ENCODE data around the gene TRAF2.

The TRAF2 gene

DNA sequence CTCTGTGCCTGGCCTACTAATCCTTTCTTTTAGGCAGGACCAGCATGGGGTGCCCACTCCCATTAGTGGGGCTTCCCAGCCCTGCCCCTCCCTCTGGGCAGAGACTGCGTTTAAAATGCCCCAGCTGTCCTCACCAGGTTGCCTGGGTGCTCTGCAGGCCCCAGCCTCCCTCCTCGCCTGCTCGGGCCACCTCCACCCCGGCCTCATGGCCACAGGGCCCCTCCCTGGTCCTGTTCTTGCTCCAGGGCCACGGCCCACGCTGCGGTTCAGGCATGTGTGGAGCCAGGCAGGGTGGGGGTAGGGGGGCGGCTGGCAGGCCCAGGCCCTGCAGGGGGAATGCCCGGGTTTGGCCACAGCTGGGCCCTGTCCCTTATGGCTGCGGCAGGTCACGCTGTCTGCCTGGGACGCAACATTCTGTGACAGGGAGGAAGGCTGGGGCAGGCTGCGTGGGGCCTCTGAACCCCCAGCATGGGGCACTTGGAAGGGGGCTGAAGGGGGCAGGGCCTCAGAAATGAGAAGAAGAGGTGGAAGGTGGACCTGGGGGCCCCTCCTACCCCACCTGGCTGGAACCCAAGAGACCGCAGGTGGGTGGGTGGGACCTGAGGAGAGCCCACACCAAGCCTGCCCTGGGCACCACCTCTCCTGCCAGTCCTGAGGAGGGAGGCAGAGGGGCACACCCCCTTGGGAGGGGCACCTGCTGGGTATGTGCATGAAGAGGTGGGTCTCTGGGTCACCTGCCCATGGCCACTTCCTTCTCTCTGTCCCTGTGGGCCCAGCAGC lies 65.4 kb downstream of the TRAF2 start, which contains the start of gene LCN12:
Gene LCN12, plus strand, starts transcription at position 733 of the 780 bp plus-strand sequence. CDS start 55 bp downstream, outside the sequence.
- DNase-seq: no peak

DNA sequence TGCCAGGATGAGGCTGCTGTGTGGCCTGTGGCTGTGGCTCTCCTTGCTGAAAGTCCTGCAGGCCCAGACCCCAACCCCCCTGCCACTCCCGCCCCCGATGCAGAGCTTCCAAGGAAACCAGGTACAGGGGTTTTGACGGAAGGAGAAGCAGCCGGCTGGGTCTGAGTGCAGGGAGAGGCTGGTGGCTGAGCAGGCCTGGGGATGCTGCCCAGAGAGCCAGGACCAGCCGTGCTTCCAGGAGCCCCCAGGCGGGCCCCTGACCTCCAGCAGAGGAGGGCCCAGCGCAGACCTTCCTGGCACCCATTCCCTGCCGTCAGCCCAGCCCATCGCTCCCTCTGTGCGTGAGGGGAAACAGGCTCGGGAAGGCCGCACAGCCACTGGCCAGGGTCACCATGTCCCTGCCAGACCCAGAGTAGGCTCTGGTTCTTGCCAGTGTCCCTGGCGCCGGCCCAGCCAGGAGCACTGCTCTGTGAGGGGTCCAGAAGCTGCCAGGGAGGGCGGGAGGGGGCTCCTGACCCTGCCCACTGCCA lies 66.1 kb downstream of the TRAF2 start:
- no peak for DNase-seq

DNA sequence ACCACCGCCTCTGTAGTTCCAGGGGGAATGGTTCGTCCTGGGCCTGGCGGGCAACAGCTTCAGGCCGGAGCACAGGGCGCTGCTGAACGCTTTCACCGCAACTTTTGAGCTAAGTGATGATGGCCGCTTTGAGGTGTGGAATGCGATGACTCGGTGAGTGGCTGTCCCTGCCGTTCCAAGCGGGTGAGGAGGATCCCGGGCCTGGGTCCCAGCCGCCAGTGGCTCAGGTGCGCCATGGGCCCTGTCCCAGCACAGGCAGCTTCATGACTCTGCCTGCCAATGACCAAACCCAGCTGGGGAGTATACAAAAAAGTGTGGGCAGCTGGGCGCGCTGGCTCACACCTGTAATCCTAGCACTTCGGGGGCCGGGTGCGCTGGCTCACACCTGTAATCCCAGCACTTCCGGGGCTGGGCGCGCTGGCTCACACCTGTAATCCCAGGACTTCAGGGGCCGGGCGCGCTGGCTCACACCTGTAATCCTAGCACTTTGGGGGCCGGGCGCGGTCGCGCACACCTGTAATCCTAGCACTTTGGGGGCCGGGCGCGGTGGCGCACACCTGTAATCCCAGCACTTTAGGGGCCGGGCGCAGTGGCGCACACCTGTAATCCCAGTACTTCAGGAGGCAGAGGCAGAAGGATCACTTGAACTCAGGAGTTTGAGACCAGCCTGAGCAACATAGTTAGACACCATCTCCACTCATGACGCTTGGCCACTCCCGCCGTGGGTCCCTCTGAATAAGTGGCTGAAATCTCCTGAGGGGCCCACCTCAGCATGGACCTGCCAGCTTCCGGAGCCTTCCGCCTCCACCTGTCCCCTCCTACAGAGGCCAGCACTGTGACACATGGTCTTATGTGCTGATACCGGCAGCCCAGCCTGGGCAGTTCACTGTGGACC lies 66.8 kb downstream of the TRAF2 start:
- DNase-seq: no peak

DNA sequence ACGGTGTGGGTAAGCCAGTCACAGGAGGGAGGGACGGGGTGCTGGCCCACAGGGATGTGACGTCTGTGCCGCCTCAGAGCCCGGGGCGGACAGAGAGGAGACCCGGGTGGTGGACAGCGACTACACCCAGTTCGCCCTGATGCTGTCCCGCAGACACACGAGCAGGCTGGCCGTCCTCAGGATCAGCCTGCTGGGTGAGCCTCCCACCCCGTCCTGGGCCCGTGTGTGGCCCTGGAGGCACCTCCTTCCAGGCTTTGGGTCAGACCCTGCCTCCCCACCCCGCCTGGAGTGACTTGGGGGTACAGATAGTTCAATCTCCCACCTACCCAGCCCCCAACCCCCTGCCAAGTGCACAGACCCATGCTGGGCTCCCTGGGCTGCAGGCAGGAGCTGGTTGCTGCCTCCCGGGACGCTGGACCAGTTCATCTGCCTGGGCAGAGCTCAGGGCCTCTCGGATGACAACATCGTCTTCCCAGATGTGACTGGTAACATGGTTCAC lies 67.5 kb downstream of the TRAF2 start:
- DNase-seq: no peak

DNA sequence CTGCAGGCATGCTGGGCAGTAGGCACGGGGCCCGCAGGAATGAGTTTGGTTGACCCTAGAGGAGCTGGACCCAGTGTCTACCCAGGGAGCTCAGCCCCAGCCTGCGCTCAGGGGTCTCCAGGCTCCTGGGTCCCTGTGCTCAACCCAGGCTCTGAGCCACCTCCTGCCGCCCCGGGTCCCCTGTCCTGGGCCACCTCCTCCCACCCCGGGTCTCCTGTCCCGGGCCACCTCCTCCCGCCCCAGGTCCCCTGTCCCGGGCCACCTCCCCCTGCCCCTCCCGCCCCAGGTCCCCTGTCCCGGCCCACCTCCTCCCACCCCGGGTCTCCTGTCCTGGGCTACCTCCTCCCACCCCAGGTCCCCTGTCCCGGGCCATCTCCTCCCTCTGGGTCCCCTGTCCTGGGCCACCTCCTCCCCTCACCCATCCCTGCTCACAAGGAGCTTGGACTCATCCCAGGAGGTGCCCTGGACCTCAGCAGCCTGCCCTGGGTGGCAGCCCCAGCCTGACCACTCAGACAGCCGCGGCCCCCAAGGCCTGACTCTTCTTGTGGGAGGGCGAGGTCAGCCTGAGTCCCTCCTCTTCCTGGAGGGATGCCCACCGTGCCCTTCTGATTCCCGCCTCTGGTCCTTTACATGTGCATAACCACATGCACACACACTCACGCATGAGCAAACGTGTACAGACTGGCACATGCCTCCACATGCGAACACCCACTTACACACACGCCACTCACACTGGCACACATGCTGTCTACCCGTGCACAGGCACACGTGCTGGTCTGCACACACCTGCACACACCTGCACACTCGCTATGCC lies 68.2 kb downstream of the TRAF2 start:
- DNase-seq: no peak

DNA sequence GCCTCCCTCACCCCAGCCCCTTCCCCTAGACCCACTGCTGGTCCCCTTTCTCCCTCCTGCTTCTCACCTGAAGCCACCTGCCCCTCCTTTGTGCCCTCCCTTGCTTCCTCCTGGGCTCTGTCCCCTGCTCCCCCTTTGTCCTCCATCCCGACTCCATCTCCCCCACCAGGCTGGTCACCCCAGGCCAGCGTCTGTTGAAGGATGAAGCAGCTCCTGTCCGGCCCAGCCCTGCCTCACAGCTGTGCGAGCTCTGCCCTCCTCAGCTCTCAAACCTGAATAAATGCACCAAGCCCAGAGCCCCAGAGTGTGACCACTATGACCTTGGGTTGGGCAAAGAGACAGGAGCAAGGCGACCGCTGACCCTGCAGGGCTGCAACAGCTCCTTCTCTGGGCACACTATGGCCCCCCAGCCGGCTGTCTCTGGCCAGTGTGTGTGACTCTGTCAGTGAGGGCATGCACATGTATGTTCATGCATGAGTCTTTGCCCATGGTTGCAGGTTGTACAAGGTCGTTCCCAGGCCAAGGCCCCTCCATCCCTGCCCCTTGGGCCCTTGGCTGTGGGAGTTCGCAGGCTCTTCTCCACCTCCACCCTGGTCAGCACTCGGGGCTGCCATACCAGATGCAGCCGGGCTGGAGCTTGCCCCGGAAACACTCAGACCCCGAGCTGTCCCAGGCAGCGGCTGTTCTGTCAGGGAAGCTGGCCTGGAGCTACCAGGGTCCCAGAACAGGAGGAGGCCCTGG lies 69.1 kb downstream of the TRAF2 start:
- DNase-seq: no peak

DNA sequence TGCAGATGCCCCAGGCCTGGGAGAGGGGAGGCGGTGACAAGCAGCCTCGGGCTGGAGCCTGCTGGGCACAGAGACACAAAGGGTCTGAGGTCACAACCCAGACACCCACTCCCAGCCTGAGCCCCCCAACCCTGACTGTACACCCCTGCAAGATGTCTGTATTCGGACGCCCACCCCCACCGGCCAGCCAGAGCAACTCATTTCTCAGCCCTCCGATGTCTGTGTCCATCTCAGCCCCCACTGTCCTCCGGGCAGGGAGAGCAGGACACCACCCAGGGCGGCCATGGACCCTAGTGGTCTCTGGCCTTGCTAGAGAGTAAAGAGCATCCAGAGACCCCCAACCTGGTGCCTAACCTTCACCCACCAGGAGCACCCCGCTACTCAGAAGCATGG lies 69.6 kb downstream of the TRAF2 start:
- DNase-seq: no peak

DNA sequence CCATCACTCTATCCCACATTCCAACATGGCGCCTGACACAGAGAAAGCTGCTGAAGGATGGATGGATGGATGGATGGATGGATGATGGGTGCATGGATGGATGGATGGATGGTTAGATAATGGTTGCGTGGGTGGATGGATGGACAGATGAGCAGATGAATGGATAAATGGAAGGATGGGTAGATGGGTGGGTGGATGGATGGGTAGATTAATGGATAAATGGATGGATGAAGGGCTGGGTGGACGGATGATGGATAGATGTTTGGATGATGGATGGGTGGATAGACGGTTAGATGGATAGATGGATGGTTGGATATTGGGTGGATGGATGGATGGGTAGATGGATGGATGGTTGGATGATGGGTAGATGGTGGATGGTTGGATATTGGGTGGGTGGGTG lies 70.3 kb downstream of the TRAF2 start:
- DNase-seq: no peak

DNA sequence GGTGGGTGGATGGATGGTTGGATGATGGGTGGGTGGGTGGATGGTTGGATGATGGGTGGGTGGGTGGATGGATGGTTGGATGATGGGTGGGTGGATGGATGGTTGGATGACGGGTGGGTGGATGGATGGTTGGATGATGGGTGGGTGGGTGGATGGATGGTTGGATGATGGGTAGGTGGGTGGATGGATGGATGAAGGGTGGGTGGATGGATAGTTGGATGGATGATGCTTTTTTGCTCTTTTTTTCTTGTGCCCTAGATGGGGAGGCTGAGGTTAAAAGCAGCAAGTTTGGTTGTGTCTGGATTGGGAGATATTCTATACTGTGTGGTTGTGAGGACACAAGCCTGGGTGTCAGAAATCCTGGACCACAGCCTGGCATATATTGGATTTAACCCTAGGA lies 71.1 kb downstream of the TRAF2 start:
- DNase-seq: no peak

DNA sequence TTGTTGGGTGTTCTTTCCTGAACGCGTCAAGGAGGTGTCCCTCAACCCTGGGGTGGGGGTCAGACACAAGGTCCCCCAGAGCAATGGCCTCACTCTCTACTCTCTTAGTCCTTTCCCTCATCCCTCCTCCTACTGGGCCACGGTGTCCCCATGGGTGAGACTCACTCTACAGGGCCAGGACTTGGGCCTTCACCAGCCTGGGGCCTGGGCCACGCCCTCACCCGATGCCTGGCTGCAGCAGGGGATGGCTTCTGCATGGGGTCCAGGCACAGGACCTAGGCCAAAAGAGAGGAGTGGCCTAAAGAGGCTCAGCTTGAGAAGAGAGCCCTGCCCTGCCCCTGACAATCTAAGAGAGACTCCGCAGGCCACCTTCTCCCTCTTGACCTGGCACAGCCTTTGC lies 71.6 kb downstream of the TRAF2 start:
- DNase-seq: no peak

DNA sequence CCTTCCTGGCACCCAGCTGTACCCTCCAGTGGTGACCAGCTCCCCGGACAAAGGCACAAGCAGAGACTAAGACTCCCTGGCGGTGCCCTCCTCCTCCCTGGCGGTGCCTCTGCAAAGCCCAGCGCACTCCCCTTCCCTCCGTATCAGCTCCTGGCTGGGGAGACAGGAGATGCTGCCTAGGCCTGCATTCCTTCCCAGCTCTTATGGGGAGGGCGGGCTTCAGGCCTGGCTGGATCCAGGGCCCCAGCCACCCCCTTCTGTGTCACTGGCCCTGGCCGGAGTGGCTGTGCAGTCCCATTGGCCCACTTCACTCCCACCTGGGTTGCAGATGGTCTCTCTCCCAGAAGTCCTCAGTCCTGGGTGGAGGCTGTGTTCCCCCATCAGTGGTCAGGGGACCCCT lies 72.2 kb downstream of the TRAF2 start:
- DNase-seq: no peak

DNA sequence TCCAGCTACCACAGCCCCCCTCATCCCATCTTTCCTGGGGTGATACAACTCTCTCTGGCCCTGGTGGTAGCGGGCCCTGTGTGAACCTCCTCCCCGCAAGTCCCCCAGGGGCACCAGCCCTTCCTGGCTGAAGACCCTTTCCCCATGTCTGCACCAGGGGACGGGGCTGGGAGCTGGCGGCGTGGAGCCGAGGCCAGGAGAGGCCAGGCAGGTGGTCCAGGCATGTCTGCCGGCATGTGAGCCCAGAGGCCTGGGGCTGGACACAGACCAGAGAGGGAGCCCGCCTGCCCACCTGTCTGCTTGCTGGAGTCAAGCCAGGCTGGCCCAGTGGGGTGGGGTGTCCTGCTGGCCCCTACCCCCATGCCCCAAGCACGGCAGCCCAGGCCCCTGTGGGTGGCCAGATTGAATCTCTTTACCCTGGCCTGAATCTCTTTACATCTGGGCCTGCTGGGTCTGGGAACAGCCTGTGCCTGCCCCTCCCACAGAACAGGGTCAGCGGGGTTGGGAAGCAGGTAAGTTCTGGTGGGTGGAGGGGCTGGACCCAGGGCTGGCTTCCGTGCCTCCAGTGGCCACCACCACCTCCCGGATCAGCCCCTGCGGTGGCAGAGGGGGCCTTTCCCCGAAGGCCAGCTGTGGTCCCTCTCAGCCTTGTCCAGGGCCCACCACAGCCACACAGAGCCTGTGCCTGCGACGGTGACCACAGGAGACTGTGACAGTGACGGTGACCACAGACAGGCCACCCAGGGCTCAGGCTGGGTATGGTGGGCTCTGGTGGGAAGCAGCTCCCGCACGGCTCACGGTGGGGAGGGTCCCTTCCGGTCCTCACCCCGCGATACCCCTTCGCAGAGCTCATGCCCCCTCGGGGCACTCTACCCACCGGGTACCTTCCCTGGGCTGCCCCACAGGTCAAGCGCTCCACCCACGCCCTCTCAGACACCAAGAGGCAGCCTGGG lies 72.9 kb downstream of the TRAF2 start:
- DNase-seq: no peak

DNA sequence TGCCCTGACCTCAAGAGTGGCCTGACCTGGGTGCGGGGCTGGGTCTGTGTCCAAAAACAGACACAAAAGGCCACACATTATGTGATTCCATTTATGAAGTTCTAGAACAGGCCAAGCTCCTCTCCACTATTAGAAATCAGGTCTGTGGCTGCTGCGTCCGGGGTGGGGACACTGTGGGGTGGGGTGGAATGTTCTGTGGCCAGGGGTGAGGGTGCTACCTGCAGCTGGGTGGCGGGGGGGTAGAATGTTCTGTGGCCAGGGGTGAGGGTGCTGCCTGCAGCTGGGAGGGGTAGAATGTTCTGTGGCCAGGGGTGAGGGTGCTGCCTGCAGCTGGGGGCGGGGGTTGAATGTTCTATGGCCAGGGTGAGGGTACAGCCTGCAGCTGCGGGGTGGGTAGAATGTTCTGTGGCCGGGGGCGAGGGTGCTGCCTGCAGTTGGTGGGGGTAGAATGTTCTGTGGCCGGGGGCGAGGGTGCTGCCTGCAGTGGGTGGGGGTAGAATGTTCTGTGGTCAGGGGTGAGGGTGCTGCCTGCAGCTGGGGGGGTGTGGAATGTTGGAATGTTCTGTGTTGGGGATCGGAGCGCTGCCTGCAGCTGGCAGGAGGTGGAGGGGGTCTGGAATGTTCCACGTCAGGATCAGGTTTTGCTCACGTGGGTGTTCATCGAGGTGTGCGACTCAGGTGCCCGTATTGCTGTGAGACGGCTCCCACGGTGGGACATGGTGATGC lies 74.1 kb downstream of the TRAF2 start:
- no peak for DNase-seq

DNA sequence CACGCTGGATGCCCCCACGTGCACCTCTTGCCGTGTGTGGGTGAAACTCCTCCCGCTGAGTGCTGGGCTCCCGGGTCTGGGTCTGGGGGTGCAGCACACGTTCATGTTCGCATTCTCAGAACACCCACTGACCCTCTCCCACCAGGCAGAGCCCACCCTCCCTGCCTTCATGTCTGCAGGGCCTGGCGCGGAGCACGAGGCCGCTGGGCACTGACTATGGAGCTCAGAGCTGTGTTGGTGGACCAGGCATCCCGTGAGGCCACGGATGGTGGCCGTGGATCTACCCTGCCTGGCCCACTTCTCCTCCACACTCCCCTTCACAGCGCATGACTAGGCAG lies 74.6 kb downstream of the TRAF2 start:
- no peak for DNase-seq

DNA sequence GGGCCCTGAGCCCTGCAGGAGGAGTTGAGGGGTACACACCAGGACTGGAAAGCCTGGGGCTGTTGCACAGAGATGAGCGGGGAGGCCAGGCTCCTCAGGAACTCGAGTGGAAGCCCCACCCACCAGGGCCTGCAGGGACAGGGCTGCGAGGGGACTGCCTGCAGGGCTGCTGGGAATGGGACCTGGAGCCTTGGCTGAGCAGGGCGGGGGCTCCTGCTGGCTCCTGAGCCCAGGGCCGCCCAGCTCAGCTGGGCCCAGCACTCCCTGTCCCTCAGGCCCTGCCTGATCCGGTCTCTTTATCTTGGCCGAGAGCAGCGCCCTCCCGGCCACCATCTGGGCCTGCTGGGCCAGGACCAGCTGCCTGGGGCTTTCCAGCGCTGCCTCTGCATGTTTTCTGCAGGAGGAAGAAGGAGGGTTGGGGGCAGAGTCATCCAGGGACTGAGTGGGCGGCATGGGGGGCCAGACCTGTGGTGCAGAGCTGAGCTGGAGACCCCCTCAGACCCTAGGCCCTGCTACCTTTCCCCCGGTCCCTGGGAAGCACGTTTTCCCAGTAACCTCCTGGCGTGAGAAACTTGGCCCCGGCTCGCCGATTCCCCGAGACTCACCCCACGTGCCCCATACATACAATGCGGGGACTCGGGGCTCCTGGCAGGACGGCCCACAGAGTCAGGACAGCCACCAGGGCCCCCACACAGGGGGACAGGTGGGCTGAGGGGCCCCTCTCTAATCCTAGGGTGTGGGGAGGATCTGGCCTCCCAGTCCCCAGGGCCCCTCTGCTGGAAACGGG lies 75.2 kb downstream of the TRAF2 start:
- no peak for DNase-seq

DNA sequence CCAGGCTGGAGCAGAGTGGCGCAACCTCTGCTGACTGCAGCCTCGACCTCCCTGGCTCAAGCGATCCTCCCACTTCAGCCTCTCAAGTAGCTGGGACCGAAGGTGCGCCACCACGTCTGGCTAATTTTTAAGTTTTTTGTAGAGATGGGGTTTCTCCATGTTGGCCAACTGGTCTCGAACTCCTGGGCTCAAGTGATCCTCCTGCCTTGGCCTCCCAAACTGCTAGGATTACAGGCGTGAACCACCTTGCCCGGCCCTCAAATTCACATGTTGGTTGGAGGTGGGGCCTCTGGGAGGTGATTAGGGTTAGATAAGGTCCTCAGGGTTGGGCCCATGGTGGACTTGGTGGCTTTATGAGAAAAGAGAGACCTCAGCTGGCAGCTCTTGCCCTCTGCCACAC lies 75.8 kb downstream of the TRAF2 start:
- DNase-seq: no peak

DNA sequence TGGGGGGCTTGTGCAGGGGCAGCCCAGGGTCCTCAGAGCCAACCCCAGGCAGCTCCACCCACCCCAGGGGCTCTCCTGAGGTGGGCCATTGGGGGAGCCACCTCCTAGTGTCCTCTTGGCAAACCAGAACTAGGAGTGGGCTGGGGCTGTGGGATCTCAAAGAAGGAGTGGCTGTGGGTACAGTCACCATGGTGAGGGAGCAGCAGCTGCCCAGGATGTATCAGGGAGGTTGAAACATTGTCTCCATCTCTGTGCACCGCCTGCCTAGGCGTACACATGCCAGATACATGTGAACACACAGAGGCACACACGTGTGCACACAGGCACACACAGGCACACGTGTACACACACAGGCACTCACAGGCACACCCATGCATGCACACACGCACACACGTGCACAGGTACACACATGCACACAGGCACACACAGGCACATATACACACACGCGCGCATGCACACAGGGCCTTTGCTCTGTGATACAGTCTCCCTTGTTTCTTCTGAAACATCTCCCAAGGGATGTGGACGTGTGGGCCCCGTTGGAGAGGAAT lies 76.5 kb downstream of the TRAF2 start:
- DNase-seq: no peak

DNA sequence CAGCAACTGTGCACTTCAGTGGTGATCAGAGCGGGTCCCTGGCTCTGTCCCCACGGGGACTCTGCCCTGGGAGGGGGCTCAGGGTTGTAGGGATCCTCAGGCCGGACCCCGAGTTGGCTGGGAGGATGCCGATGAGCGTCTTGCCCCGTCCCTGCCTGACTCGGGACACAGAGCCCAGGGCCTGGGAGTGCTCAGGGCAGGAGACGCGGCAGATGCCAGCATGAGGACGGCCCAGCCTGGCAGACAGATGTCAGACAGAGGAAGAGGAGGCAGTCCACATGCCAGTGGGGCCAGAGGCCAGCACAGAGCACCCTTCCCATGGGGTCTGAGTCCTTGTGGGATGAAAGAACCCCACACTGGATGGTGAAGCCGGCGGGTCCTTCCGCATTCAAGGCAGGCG lies 77.0 kb downstream of the TRAF2 start:
- no peak for DNase-seq

DNA sequence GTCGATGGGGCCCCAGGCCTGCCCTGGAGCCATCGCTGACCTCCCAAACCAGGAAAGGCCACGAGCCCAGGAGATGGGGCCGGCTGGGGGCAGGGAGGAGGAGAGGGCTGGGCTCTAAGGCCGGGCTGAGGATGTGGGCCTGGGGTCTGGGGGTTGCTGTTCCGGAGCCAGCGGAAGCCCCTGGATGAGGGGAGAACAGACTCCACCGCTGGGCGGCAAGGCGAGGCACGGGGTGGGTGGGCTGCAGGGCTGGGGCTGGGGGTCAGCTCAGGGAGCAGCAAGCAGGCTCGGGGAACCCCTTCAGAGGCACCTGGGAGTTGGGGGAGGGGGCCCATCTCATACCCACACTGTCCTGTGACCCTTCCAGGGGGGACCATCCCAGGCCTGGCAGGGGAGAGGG lies 77.4 kb downstream of the TRAF2 start:
- DNase-seq: no peak

Measured in bone marrow (tissue), 2 donors.